HG03575 (cell line): ENCODE results near the gene SMTNL1.
"Not testable (repeated sequence)": the region's sequence is repeated elsewhere in the genome, so short reads cannot be mapped to it uniquely, and the experiment has no call there.

ENCODE experiments used
- ATAC-seq: cut with Tn5 transposase; IDR thresholded peaks from one replicate; pipeline ENCODE4 v1.9.1; 2021; ENCODE audit not compliant: unreplicated experiment, insufficient number of reproducible peaks, low FRiP score; ENCODE audit errors: extremely low read depth

SMTNL1 gene

GRCh38 chr11:57506522-57506921 lies 30.9 kb upstream of the SMTNL1 start:
- no peak for ATAC-seq

- ATAC-seq = no peak
These were observed 28.8 kb upstream of the SMTNL1 start for GRCh38 chr11:57508341-57509170.

GRCh38 chr11:57511741-57512430 lies 25.5 kb upstream of the SMTNL1 start:
- ATAC-seq = no peak

- ATAC-seq = no peak
These were observed 24.5 kb upstream of the SMTNL1 start for GRCh38 chr11:57512646-57513451.

GRCh38 chr11:57513452-57513795 lies 24.0 kb upstream of the SMTNL1 start:
- no peak for ATAC-seq

- ATAC-seq = no peak
These were observed 23.4 kb upstream of the SMTNL1 start for GRCh38 chr11:57513911-57514537.

GRCh38 chr11:57514538-57515331 lies 22.7 kb upstream of the SMTNL1 start:
- no peak for ATAC-seq

- ATAC-seq = no peak
These were observed 21.9 kb upstream of the SMTNL1 start, which contains the start of gene SLC43A1 for GRCh38 chr11:57515332-57516060. Gene SLC43A1, minus strand, starts transcription at chr11:57515702. Its CDS starts 1,591 bp downstream, at chr11:57514111.

- no peak for ATAC-seq
These were observed 21.3 kb upstream of the SMTNL1 start for GRCh38 chr11:57516061-57516443.

GRCh38 chr11:57521116-57521515 lies 16.3 kb upstream of the SMTNL1 start:
- ATAC-seq = no peak

- ATAC-seq = no peak
These were observed 14.0 kb upstream of the SMTNL1 start for GRCh38 chr11:57523419-57523818.

GRCh38 chr11:57527056-57527631 lies 10.3 kb upstream of the SMTNL1 start:
- no peak for ATAC-seq

GRCh38 chr11:57529012-57529411 lies 8.4 kb upstream of the SMTNL1 start:
- no peak for ATAC-seq

- no peak for ATAC-seq
These were observed 7.2 kb upstream of the SMTNL1 start for GRCh38 chr11:57530215-57530595.

GRCh38 chr11:57530596-57531507 lies 6.5 kb upstream of the SMTNL1 start, which contains the start of gene TIMM10:
Gene TIMM10, minus strand, starts transcription at chr11:57530754. Its CDS starts 565 bp downstream, at chr11:57530189.
- ATAC-seq = peak; percentile 96

- ATAC-seq = not testable (repeated sequence)
These were observed 2.9 kb upstream of the SMTNL1 start for GRCh38 chr11:57534449-57534848.
